ENCODE measurements around the gene PAN2.

PAN2 gene

DNA sequence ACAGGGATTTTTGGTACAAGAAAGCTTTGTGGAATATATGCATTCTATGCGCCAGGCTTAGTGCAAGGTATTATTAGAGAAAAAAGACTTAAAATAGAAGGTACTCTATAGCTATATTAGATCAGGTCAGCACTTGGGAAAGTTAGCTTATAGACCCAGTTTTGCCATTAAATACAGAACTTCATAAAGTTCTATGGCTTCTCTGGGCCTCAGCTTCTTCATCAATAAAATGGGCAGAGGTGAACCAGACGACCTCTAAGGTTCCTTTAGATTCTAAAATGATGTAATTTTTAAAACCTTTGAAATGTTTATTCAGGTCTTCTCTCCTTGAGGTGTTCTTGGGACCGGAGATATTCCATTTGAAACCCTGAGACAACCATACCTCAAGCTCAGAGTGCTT lies 25.1 kb downstream of the PAN2 start:
- DNase-seq = no peak

DNA sequence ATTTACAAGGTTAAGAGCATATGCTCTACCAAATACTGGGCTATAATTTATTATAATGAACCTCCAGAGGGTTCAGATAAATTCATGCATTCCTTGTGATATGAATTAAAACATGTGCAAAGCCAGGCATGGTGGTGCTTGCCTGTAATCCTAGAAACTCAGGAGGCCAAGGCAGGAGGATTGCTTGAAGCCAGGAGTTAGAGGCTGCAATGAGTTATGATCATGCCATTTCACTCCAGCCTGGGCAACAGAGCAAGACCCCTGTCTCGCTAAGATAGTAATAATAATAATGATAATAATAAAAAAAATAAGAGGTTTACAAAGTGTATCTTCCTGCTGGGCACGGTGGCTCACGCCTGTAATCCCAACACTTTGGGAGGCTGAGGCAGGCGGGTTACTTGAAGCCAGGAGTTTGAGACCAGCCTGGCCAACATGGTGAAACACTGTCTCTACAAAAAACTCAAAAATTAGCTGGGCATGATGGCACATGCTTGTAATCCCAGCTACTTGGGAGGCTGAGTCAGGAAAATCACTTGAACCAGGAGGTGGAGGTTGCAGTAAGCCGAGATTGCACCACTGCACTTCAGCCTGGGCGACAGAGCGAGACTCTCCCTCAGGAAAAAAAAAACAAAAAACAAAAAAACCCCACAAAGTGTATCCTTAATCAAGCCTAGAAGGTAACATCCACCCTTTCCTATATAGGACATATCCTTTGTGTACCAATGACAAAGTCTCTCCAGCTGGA lies 26.4 kb downstream of the PAN2 start:
- no peak for DNase-seq

DNA sequence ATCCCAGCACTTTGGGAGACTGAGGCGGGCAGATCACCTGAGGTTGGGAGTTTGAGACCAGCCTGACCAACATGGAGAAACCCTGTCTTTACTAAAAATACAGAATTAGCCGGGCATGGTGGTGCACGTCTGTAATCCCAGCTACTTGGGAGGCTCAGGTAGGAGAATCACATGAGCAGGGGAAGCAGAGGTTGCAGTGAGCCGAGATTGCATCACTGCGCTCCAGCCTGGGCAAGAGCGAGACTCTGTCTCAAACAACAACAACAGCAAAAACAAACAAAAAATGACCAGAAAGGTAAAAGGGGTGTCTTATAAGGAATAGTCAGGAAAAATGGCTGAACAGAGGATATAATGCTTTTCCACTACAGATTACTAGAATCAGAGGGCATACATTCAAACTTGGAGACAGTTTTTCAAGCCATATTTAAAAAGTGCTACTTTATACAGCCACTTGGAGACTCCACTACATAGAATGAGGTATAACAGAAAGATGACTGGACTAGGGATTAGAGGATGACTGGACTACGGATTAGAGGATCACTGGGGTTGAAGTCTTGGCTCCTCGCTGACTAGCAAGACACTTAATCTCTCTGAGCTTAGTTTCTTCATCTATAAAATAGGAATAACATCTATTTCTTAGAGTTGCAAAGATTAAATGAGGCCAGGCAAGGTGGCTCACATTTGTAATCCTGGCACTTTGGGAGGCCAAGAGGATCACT lies 28.8 kb downstream of the PAN2 start:
- DNase-seq = no peak

DNA sequence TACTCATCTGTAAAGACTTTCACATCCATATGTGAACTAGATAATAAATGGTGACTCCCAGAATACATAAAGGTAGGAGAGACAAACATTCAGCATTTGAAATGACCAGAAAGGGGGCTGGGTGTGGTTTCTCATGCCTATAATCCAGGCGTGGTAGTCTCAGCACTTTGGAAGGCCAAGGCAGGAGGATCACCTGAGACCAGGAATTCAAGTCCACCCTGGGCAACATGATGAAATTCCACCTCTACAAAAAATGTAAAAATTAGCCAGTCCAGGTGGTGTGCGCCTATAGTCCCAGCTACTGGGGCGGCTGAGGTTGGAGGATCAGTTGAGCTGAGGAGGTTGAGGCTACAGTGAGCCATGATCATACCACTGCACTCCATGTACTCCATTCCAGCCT lies 29.5 kb downstream of the PAN2 start:
- DNase-seq = no peak

DNA sequence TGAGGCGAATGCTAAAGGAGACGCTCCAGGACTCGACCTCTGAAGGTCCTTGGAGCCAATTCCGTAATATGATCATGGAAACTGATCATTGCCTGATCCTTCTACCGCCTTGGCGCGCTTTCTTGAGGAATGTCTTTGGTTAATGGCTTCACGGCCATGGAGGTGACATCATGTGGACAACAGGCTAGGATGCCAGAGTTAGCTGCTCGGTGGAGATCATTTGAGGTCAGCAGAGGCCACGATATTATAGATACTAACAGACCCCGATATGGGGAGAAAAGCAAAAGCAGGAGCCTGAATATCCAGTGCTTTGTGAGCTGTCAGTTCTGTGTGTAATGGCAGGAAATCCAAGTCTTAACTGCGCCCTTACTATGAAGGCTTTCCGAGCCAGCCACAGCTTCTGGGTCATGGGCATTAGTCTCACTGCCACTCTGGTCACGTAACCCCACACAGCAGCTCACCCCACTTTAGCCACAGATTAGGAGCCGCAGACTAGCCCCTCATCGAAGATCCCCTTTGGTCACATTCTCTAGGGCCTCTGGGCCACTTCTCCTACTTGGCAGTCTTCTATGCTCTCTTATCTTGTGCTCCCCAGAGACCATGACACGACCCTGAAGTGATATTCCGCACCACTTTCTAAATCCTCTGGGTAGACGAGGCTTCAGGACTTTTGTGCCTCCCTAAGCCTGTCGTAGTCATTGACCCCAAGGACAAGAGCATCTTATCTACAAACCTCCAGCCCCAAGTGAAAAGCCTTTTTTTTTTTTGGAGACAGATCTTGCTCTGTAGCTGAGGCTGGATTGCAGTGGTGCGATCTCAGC lies 32.9 kb downstream of the PAN2 start:
- DNase-seq = peak in 6 of 58 donors; percentile 35 to 62 (median 52)

DNA sequence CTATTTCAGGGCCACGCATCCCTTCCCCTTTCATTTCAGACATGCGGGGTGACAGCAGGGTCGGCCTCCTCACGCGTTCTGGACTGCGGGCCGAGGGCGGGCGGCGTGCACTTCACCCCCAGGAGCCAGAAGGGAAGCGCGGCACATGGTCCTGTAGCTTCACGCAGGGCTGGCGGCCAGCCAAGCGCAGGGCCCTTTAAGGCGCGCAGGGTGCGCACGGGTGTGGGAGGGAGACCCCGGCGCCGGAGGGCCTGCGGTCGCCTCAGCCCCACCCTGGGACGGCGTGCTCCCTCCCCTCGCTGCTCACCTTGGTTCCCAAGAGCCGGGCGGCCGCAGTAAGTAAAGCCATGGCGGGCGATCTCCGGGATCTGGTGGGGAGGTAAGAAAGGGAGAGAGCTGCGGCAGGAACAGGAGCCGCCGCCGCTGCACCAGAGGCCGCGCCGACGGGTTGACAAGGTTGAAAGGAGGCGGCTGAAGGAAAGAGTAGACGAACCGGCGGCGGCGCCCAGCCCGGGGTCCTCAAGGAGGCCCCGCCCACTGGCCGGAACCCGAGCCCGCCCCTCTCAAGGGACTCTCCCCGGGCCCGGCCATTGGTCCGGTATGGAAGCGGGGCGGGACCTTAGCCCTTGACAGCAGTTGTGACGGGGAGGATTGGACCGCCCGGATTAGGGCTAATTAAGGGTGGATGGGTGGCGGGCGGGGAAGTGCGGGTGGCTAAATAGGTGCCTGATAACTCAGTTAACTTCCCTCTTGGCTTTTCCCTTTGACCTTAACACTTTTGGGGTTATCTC lies 33.8 kb downstream of the PAN2 start, which contains the start of gene CS:
Gene CS (minus strand): TSS at position 478 of the 791 bp plus-strand sequence. CDS start 129 bp downstream, at position 349.
- DNase-seq = peak; percentile 64 to 99 (median 96)

DNA sequence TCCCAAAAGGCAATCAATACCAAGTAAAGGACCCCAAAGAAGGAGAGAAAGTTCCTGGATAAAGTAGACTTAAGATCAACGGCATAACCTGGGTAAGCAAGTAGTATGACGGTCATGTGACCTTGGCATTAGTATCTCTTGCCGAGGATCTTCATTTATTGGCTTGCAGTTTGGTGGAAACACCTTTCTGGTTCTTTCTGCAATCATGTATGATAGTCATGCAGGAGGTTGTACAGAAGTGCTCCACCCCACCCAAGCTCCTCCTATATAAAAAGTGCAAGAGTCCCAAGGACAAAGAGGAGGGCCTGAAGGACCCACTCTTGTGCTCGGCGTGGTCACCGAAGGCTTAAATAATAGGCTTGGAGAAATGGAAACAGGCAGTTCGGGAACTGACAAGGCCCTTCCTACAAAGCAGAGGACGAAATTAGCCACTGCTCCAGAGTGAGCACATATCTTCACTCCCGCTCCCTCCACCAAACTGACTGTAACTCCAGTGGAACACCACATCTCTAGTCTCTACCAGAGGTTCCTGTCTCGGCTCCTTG lies 34.4 kb downstream of the PAN2 start:
- peak in 3 of 58 donors; percentile 24 to 54 (median 53) for DNase-seq

DNA sequence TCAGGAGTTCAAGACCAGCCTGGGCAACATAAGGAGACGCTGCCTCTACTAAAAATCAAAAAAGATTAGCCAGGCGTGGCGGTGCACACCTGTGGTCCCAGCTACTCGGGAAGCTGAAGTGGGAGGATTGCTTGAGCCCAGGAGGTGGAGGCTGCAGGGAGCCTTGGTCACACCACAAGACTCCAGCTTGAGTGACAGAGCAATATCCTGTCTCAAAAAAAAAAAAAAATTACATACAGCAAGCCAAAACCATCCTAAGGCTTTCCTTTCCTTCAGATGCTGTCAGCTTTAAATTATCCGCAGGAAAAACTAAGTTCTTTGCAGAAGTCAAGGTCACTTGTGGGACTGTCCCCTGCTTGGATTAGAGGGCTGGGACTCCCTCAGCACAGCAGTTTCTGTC lies 35.0 kb downstream of the PAN2 start:
- no peak for DNase-seq

DNA sequence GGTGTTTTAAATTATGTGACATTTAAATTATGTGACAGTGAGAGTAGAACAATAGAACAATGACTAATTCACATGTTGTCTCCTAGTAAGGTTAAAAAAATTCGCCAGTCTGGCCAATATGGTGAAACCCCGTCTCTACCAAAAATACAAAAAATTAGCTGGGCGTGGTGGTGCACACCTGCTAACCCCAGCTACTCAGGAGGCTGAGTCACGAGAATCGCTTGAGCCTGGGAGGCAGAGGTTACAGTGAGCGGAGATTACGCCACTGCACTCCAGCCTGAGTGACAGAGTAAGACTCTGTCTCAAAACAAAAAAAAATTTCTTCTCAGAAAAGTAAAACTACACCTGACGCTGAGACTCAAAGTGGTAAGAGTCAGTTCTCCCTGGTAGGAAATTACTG lies 36.4 kb downstream of the PAN2 start:
- no peak for DNase-seq

DNA sequence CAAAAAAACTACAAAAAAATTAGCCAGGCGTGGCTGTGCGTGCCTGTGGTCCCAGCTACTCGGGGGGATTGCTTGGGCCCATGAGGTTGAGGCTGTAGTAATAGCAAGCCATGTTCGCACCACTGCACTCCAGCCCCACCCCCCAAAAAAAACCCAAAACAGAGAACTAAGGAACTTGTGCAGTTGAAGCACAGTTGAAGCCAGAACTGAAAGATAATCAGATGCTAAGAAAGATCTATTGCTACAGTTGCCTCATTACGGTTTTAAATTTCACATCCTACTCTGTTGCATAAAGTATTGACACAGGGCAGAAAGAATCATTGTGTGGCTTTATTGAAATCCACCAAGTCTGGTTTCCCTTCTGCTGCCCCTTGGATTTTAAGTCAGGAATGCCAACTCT lies 37.5 kb downstream of the PAN2 start:
- DNase-seq = no peak

DNA sequence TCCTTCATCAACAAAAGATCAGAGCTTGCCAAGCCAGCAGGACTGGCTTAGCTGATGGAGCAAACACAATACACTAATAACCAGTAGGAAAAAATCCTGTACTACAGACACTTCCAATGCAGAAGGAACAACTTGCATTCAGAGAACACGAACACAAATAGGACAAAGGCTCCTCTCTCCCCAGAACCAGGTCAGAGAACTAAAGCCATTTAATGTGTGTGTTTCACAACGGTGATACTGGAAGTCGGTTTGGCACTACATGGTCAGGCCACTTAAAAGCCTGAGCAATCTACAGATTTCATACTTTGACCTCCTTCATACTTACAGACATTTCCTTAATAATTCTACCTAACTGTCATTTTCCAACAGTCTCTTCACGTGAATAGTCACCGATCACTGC lies 40.0 kb downstream of the PAN2 start:
- DNase-seq = no peak

DNA sequence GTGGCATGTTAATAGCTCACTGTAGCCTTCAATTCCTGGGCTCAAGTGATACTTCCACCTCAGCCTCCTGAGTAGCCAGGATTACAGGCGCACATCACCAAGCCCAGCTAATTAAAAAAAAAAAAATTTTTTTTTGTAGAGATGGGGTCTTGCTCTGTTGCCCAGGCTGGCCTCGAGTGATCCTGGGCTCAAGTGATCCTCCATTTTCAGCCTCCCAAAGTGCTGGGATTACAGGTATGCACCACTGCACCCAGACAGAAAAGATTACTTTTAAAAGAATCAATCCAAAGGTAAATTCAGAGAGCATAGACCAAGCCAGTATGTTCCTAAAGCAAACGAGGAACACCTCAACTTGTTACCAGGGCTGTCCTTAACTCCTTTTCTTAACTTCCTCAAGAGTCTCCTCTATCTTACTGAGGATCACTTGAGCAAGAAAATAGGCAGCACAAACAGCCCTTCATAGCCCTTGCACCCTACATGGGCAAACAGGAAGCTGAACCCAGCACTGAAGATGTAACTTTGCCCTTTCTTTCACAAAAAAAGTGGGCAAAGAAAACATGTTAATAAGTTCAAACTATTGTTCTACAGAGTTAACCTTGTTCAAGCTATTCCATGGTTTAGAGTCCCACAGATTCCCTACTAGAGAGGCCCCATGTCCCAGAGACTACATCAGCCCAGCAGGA lies 45.0 kb downstream of the PAN2 start:
- DNase-seq = no peak

DNA sequence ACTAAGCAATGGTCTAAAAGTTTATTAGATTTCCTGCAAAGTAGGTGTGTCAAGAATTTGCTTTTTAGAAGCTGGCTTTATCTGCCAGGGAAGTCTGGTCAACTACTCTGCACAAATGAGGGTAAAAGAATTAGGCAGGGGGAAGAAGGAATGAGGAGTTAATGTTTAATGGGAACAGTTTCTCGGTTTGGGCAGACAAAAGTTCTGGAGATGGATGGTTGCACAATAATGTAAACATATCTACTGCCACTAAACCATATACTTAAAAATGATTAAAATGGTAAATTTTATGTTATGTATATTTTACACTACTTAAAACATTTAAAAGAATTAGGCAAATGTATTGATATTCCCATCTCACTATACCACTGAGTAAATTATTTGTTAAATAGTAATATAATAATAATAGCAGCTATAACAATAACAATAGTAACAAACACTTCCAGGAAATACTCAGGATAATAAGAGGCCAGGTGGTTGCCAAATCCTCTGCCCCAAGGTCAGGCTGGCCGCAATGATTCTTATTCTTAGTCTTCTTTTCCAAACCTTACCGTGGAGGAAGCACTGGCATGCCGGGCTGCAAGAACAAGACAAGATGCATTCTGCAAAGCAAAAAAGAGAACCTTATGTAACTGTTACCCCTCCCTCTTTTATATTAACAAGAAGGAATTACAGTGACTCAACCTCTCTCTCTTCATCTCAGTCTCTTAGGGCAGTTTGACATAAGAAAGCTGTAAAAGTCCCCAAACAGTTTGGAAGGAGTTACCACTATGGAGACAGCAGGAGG lies 47.6 kb downstream of the PAN2 start:
- DNase-seq = no peak

DNA sequence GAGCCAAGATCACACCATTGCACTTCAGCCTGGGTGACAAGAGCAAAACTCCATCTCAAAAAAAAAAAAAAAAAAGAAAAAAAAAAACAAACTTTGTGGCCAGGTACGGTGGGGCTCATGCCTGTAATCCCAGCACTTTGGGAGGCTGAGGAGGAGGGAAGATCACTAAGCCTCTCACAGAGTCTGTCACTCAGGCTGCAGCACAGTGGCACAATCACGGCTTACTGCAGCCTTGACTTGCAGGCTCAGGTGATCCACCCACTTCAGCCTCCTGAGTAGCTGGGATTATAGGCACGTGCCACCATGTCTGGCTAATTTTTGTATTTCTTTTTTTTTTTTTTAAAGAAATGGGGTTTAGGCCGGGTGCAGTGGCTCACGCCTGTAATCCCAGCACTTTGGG lies 49.5 kb downstream of the PAN2 start:
- DNase-seq = peak in 1 of 58 donors; percentile 2

DNA sequence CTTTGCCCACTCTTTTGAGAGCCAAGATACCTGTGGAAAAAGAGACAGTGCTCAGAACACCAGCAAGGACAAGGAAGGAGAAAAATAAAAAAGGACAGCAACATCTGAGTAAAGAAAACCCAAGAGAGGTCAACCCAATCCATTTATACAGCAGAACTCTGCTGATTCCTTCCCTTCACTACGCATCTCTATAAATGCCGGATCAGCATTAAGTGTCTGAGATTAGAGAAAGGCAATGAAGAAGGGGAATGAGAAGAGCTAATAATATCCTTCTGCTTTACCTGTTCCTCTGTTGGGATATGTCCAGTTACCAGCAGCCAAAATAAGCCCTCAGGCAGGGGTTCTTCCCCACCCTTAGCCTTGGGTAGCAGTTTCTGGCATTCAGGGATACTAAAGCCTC lies 51.2 kb downstream of the PAN2 start:
- no peak for DNase-seq

DNA sequence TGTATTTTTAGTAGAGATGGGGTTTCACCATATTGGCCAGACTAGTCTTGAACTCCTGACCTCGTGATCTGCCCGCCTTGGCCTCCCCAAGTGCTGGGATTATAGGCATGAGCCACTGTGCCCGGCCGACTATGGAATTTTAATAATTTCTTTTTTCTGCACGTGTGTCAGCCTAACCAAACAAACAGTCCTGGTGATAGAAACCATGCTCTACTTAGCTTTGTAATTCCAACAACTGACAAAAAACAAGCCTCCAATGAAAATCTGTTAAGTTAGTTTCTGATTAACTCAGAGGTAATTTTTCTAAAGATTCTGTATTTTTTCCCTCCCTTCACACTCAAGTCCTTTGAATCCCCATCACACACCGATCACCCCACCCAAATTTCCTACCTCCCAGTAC lies 51.8 kb downstream of the PAN2 start:
- DNase-seq = no peak

DNA sequence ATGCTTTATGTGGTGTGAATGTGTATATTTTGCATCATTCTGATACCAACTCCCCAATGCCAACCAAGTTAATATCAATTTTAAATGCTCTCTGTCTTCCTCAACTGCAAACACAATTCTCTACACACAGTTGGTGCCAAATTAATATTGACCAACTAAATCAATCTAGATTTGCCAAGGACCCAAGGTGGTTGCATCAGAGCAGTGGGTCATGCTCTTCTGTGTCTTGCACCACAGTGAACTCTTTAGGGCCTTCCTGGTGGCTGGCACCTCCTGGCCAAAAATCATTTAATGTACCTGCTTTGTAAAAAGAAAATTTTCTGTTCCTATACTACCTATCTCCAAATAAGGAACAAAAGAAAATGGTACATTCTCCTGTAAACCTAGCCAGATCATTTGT lies 53.0 kb downstream of the PAN2 start:
- no peak for DNase-seq

DNA sequence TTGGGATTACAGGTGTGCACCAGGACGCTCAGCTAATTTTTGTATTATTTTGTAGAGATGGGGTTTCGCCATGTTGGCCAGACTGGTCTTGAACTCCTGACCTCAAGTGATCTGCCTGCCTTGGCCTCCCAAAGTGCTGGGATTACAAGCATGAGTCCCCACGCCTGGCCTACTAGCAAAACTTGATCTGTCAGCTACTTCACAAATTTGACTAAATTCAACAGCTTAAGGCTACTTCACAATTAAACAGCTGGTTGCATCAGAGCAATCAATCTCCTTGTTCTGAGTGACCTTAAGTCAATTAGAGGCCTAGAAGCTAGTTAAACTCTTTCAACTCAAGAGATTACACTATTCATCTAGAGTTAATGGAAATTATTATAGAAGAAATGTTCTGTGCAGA lies 54.9 kb downstream of the PAN2 start:
- no peak for DNase-seq

DNA sequence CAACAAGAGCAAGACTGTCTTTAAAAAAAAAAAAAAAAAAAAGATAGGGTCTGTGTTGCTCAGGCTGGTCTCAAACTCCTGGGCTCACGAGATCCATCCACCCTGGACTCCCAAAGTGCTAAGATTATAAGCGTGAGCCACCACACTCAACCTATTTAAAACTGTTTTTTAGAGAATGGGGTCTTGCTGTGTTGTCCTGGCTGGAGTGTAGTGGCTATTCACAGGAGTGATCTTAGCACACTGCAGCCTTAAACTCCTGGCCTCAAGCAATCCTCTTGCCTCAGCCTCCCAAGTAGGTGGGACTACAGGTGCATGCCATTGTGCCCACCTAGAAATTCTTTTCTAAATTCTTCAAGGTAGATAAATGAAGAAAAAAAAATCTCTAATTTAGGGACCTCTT lies 59.5 kb downstream of the PAN2 start:
- no peak for DNase-seq

Data from anterior cingulate cortex (tissue), 58 donors.